Heart left ventricle (tissue), 16 donors: ENCODE data around the gene SLITRK2. TPM values are rescaled to one million over a fixed set of nuclear protein-coding genes. Genes with fewer than 3 reads are reported as not detected.

ENCODE experiments used
- ATAC-seq, 4 donors: fragments of 200-7000 bp; cut with Tn5 transposase; one replicate each; pipeline ENCODE4 v1.9.1; 2020 to 2022; ENCODE audit warnings: moderate library complexity in 4 of 4, mild to moderate bottlenecking in 3 of 4, moderate number of reproducible peaks in 1 of 4
- DNase-seq, 5 donors: peaks; one replicate each; pipeline ENCODE4 v3.0.0-alpha.2; 2020
- H3K27ac ChIP-seq, 12 donors: fragments of 200-600 bp; sonication (generic) in 4 of 12; one replicate each; pipeline versions ENCODE4 v1.5.0 to v1.8.0; 2016 to 2022; ENCODE audit warnings: mild to moderate bottlenecking in 2 of 12
- H3K27me3 ChIP-seq, 9 donors: fragments of 200-600 bp; sonication (generic) in 2 of 9; one replicate each; pipeline versions ENCODE4 v1.5.1 to v1.8.0; 2016 to 2022; ENCODE audit warnings: mild to moderate bottlenecking in 3 of 9
- H3K36me3 ChIP-seq, 9 donors: fragments of 200-600 bp; sonication (generic) in 2 of 9; one replicate each; pipeline versions ENCODE4 v1.5.0 to v1.8.0; 2018 to 2022; ENCODE audit warnings: mild to moderate bottlenecking in 2 of 9
- H3K4me1 ChIP-seq, 12 donors: fragments of 200-600 bp; sonication (generic) in 4 of 12; one replicate each; pipeline versions ENCODE4 v1.5.0 to v1.8.0; 2016 to 2022; ENCODE audit warnings: mild to moderate bottlenecking in 3 of 12
- H3K4me3 ChIP-seq, 12 donors: fragments of 200-600 bp; sonication (generic) in 4 of 12; one replicate each; pipeline versions ENCODE4 v1.5.0 to v1.8.0; 2017 to 2022; ENCODE audit warnings: mild to moderate bottlenecking in 9 of 12, moderate library complexity in 4 of 12
- H3K9me3 ChIP-seq, 12 donors: fragments of 200-600 bp; sonication (generic) in 4 of 12; one replicate each; pipeline versions ENCODE4 v1.5.0 to v1.8.0; 2016 to 2022; ENCODE audit warnings: mild to moderate bottlenecking in 1 of 12
- POLR2A ChIP-seq, 2 donors: fragments of 450-650 bp; IDR thresholded peaks; one replicate each; pipeline ENCODE4 v1.6.1; 2017; ENCODE audit warnings: antibody characterized with exemption in 2 of 2, mild to moderate bottlenecking in 2 of 2, moderate library complexity in 2 of 2
- WGBS, 4 donors: extraction: QIAGEN DNeasy Blood & Tissue Kit in 2 of 4; methylation state at CpG; one replicate each; pipeline versions ENCODE4 v1.1.5 to v1.1.7; 2013 to 2018; 5-methylcytosine and 5-hydroxymethylcytosine counted together
- intact Hi-C, 10 donors: fragments of 100-400 bp; cut with DNase I; formaldehyde crosslinking; loops; one replicate each; pipeline versions ENCODE4 v1.11.1 to v1.14.2; 2022
- polyA plus RNA-seq, 2 donors: library from polyadenylated mRNA; stranded (reverse); fragments of 200-250 nt; gene quantifications; one replicate each; pipeline ENCODE4 v1.2.3, GENCODE V29; 2013
- total RNA-seq, 9 donors: library from RNA; depleted of rRNA in 2 of 9; stranded (reverse); fragments of >200 nt in 2 of 9; fragmentation: NEBNext Ultra II Directional in 3 of 9; extraction: Animal tissue kit (Norgen Biotek cat#: 25700) in 3 of 9; gene quantifications; one replicate each; pipeline versions ENCODE4 v1.1.0 to v1.2.4, GENCODE V29; 2016 to 2023
- TF ChIP-seq, protein P1 (sequence below), 12 donors: fragments of 200-600 bp; sonication (generic) in 4 of 12; IDR thresholded peaks; one replicate each; pipeline versions ENCODE4 v1.5.0 to v1.8.0; 2018 to 2022; ENCODE audit warnings: antibody characterized with exemption in 12 of 12, mild to moderate bottlenecking in 5 of 12
- donor health status: ischemic (EF 13 %, LVEDD 7.1; RV severe dilation, severe dysfunction).
- donor health status: healthy with polysubstance abuse.
- donor health status: DM: no; HTN: yes; CAD: no.
- donor health status: DM: no; HTN: no; CAD: no.
- donor health status: ischemic (EF 25% LVEDD 6.9; RV normal size, moderate dysfunction).
- donor health status: ischemic (EF 25% LVEDD 5.7; RV mildly dilated, moderate dysfunction).
- donor health status: healthy.
- donor health status: DM: yes; HTN: yes; CAD: no.
- donor health status: ischemic (EF 35%, LVEDD 5.7; RV mildly dilated, moderate dysfunction).
- donor health status: nonischemic (EF 11% LVEDD 7.7; RV severe dilation, severe dysfunction).
- donor health status: DM: yes; HTN: yes; CAD: no.
- donor health status: PGD.
- donor health status: ischemic (EF 29% LVEDD 5.4; RV normal size, mild dysfunction).
- donor health status: nonischemic (EF 23%, LVEDD 6.1; RV moderate dilation, normal function).

SLITRK2 gene
- total and polyA plus RNA-seq, 11 donors = 0.05 to 1.1 (median 0.14) TPM

DNA sequence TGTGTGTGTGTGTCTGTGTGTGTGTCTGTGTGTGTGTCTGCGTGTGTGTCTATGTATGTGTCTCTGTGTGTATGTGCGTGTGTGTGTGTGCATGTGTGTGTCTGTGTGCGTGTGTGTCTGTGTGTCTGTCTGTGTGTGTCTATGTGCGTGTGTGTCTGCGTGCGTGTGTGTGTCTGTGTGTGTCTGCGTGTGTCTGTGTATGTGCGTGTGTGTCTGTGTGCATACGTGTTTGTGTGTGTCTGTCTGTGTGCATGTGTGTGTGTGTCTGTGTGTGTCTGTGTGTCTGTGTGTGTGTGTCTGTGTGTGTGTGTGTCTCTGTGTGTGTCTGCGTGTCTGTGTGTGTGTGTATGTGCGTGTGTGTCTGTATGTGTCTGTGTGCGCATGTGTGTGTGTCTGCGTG lies 35.6 kb downstream of the SLITRK2 start:
- no peak for DNase-seq
- Histone ChIP-seq H3K9me3 (no peaks in the 10 kb centered on the region), H3K4me3 (no peak overlapping the region), H3K36me3 (no peaks in the 10 kb centered on the region), H3K4me1 (no peaks in the 10 kb centered on the region), H3K27me3 (no peaks in the 10 kb centered on the region), H3K27ac (no peak overlapping the region)
- no peak for ATAC-seq
- intact Hi-C loops = no loop called here
- WGBS, 4 donors = 88 to 94% (median 91%) methylated on average over 13 of the region's 13 CpGs
- TF ChIP-seq, protein P1, sequence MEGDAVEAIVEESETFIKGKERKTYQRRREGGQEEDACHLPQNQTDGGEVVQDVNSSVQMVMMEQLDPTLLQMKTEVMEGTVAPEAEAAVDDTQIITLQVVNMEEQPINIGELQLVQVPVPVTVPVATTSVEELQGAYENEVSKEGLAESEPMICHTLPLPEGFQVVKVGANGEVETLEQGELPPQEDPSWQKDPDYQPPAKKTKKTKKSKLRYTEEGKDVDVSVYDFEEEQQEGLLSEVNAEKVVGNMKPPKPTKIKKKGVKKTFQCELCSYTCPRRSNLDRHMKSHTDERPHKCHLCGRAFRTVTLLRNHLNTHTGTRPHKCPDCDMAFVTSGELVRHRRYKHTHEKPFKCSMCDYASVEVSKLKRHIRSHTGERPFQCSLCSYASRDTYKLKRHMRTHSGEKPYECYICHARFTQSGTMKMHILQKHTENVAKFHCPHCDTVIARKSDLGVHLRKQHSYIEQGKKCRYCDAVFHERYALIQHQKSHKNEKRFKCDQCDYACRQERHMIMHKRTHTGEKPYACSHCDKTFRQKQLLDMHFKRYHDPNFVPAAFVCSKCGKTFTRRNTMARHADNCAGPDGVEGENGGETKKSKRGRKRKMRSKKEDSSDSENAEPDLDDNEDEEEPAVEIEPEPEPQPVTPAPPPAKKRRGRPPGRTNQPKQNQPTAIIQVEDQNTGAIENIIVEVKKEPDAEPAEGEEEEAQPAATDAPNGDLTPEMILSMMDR (IDR thresholded peaks at IDR 0.05) = no peak
- no peak for TF ChIP-seq POLR2A (IDR thresholded peaks at IDR 0.05)

DNA sequence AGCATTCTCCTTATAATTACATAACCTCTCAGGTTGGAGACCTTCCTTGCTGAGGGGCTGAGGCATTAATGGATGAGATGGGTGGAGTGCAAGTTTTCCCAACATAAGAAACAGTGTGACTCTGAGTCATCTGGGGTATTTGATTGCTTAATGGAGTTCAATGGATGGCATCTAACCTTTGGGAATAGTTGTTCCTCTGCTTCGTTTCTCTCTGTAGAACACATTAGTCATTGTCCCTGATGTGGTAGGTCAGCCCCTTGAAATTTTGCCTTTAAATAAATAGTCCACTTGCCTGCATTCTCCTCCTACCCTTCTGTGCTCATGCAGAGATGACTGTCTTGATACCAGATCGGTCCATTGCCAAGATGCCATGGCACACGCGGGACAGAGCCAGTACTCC lies 38.6 kb downstream of the SLITRK2 start:
- TF ChIP-seq, protein P1 (IDR thresholded peaks at IDR 0.05) = no peak
- no peak for TF ChIP-seq POLR2A (IDR thresholded peaks at IDR 0.05)
- no peaks in the 10 kb centered on the region for H3K9me3 ChIP-seq
- no peak overlapping the region for H3K27ac ChIP-seq
- DNase-seq = no peak
- H3K27me3 ChIP-seq = no peaks in the 10 kb centered on the region
- H3K36me3 ChIP-seq = no peaks in the 10 kb centered on the region
- no peak for ATAC-seq
- no peaks in the 10 kb centered on the region for H3K4me1 ChIP-seq
- no peak overlapping the region for H3K4me3 ChIP-seq
- WGBS, 4 donors = 83 to 89% (median 83%) methylated on average over 4 of the region's 4 CpGs
- intact Hi-C loops = no loop called here

DNA sequence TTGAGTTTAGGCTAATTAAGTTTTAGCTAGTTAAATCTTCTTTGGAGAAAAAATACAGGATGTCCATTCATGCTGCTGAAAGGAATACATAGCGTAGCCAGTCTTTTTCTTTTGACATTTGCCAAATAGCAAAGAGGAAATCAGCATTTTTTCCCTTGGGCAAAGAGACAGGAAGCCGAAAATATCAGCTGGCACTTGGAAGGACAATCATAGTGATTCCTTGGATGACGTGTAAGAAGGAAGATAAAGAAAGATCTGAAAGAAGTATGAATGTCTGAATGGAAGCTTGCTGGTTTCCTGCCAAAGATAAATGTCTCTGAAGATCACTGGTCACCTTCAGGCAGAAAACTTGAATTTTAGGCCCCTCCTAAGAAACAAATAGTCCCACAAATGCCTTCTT lies 44.2 kb downstream of the SLITRK2 start:
- intact Hi-C loops = no loop called here
- no peaks in the 10 kb centered on the region for H3K9me3 ChIP-seq
- no peak for TF ChIP-seq POLR2A (IDR thresholded peaks at IDR 0.05)
- TF ChIP-seq, protein P1 (IDR thresholded peaks at IDR 0.05) = no peak
- ATAC-seq (no peak), DNase-seq (no peak)
- no peaks in the 10 kb centered on the region for H3K27me3 ChIP-seq
- WGBS, 4 donors = 23 to 34% (median 32%) methylated on average over 3 of the region's 3 CpGs
- H3K27ac ChIP-seq = no peak overlapping the region
- no peak overlapping the region for H3K4me3 ChIP-seq
- no peaks in the 10 kb centered on the region for H3K4me1 ChIP-seq
- no peaks in the 10 kb centered on the region for H3K36me3 ChIP-seq

DNA sequence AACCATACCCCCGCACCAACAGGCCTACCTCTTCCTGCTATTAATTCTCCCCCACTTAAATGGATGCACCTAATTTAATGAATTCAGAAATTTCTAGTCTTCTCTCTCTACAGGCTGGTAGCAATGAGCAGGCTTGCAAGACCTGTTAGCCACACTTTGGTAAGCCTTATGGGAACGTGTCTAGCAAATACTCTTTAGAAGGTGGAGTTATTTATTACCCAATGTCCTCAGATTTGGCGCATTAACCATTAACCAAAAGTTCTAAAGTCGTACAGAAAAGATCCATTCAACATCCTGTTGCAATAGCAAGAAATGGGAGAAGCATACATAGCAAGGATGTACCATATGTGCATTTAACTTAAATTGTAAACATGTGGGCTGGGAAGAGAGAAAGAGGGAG lies 47.5 kb downstream of the SLITRK2 start:
- Histone ChIP-seq H3K9me3 (peaks cover 0 to 6% (median 0%) of the 10 kb centered on the region in 12 donors), H3K27me3 (no peaks in the 10 kb centered on the region), H3K27ac (no peak overlapping the region), H3K4me3 (no peak overlapping the region), H3K4me1 (no peaks in the 10 kb centered on the region), H3K36me3 (no peaks in the 10 kb centered on the region)
- DNase-seq (no peak), ATAC-seq (no peak)
- 57 to 78% (median 69%) methylated on average over 4 of the region's 4 CpGs for WGBS, 4 donors
- TF ChIP-seq POLR2A (IDR thresholded peaks at IDR 0.05) = no peak
- TF ChIP-seq, protein P1 (IDR thresholded peaks at IDR 0.05) = no peak
- intact Hi-C loops = no loop called here
